Measurements from ENCODE around the gene PFKFB2. TPM values are rescaled to one million over a fixed set of nuclear protein-coding genes. Genes with fewer than 3 reads are reported as not detected.

PFKFB2 gene
- total RNA-seq, 1 experiment from 2014 or later = 35.6 TPM

- in situ Hi-C loops (cut with HindIII; ENCODE audit: low pct_unique_long_range_greater_than_20kb, low sequenced_read_pairs) = no loop called here
- H3K9me3 ChIP-seq (ENCODE audit: control insufficient read depth, insufficient read depth, low read depth, low read length) = no peaks in the 10 kb centered on the region
- H3K36me3 ChIP-seq (ENCODE audit: control insufficient read depth, insufficient read depth, low read length) = peaks cover 3% of the 10 kb centered on the region
- no TSS peak for BruUV-seq (replicated peaks)
- ChIA-PET POLR2A (no interaction called here), CTCF (no interaction called here)
- intact Hi-C loops (cut with micrococcal nuclease; ENCODE audit: unreplicated experiment) = no loop called here
- no peak overlapping the region for H3K27ac ChIP-seq (ENCODE audit: low read length)
- DNase-seq (ENCODE audit: low read depth, low spot score) (no peak), ATAC-seq (no peak)
- no peak overlapping the region for H3K4me3 ChIP-seq (ENCODE audit: low read depth in 2 of 2, low read length in 2 of 2)
- H3K4me1 ChIP-seq (ENCODE audit: control insufficient read depth, insufficient read depth, low read length) = no peaks in the 10 kb centered on the region
- TF ChIP-seq SIN3A (IDR thresholded peaks at IDR 0.05; ENCODE audit: borderline replicate concordance, insufficient read depth, low read depth, low read length) (no peak), REST (IDR thresholded peaks at IDR 0.05; ENCODE audit: insufficient read depth in 1 of 2, low read depth in 2 of 2, low read length in 1 of 2) (no peak), POLR2AphosphoS5 (IDR thresholded peaks at IDR 0.05; ENCODE audit: low read depth, low read length) (no peak), TCF7L2 (IDR thresholded peaks at IDR 0.05; ENCODE audit: low read depth, low read length) (no peak)
- TF ChIP-seq, protein P1, sequence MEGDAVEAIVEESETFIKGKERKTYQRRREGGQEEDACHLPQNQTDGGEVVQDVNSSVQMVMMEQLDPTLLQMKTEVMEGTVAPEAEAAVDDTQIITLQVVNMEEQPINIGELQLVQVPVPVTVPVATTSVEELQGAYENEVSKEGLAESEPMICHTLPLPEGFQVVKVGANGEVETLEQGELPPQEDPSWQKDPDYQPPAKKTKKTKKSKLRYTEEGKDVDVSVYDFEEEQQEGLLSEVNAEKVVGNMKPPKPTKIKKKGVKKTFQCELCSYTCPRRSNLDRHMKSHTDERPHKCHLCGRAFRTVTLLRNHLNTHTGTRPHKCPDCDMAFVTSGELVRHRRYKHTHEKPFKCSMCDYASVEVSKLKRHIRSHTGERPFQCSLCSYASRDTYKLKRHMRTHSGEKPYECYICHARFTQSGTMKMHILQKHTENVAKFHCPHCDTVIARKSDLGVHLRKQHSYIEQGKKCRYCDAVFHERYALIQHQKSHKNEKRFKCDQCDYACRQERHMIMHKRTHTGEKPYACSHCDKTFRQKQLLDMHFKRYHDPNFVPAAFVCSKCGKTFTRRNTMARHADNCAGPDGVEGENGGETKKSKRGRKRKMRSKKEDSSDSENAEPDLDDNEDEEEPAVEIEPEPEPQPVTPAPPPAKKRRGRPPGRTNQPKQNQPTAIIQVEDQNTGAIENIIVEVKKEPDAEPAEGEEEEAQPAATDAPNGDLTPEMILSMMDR (IDR thresholded peaks at IDR 0.05) = no peak
- H3K27me3 ChIP-seq (ENCODE audit: control insufficient read depth, insufficient read depth, low read length) = no peaks in the 10 kb centered on the region
Measured at GRCh38 chr1:207062058-207062457, 9.0 kb downstream of the PFKFB2 start.

GRCh38 chr1:207063014-207063413 lies 9.9 kb downstream of the PFKFB2 start:
- in situ Hi-C loops (cut with HindIII; ENCODE audit: low pct_unique_long_range_greater_than_20kb, low sequenced_read_pairs) = no loop called here
- no peak for DNase-seq (ENCODE audit: low read depth, low spot score)
- ChIA-PET CTCF (no interaction called here), POLR2A (interaction anchor here (1.0 kb wide), 1 partner anchor 17 kb away, joined by 7 read pairs; no protein-coding TSS in a partner anchor)
- Histone ChIP-seq H3K27ac (ENCODE audit: low read length) (no peak overlapping the region), H3K4me3 (ENCODE audit: low read depth in 2 of 2, low read length in 2 of 2) (no peak overlapping the region), H3K27me3 (ENCODE audit: control insufficient read depth, insufficient read depth, low read length) (no peaks in the 10 kb centered on the region), H3K4me1 (ENCODE audit: control insufficient read depth, insufficient read depth, low read length) (no peaks in the 10 kb centered on the region), H3K9me3 (ENCODE audit: control insufficient read depth, insufficient read depth, low read depth, low read length) (no peaks in the 10 kb centered on the region), H3K36me3 (ENCODE audit: control insufficient read depth, insufficient read depth, low read length) (peaks cover 3% of the 10 kb centered on the region)
- no TSS peak for BruUV-seq (replicated peaks)
- intact Hi-C loops (cut with micrococcal nuclease; ENCODE audit: unreplicated experiment) = no loop called here
- no peak for ATAC-seq
- TF ChIP-seq TCF7L2 (IDR thresholded peaks at IDR 0.05; ENCODE audit: low read depth, low read length) (no peak), SIN3A (IDR thresholded peaks at IDR 0.05; ENCODE audit: borderline replicate concordance, insufficient read depth, low read depth, low read length) (no peak), REST (IDR thresholded peaks at IDR 0.05; ENCODE audit: insufficient read depth in 1 of 2, low read depth in 2 of 2, low read length in 1 of 2) (no peak), POLR2AphosphoS5 (IDR thresholded peaks at IDR 0.05; ENCODE audit: low read depth, low read length) (no peak)
- TF ChIP-seq, protein P1 (IDR thresholded peaks at IDR 0.05) = no peak
